Glutamatergic neuron (in vitro differentiated cells): ENCODE data around the gene COL16A1. TPM values are rescaled to one million over a fixed set of nuclear protein-coding genes. Genes with fewer than 3 reads are reported as not detected.

Source experiments
- DNase-seq: peaks from one replicate; pipeline ENCODE4 v3.0.0; 2022
- H3K27ac Mint-ChIP-seq: one replicate; pipeline ENCODE4 v1.8.0; 2020; ENCODE audit warnings: mild to moderate bottlenecking, mixed read lengths, inconsistent platforms; ENCODE audit not compliant: unreplicated experiment
- H3K27me3 Mint-ChIP-seq: one replicate; pipeline ENCODE4 v1.8.0; 2020; ENCODE audit warnings: mild to moderate bottlenecking, moderate library complexity, mixed read lengths, inconsistent platforms; ENCODE audit not compliant: unreplicated experiment
- H3K36me3 Mint-ChIP-seq: one replicate; pipeline ENCODE4 v1.8.0; 2020; ENCODE audit warnings: mild to moderate bottlenecking, mixed read lengths, inconsistent platforms; ENCODE audit not compliant: unreplicated experiment
- H3K4me1 Mint-ChIP-seq: one replicate; pipeline ENCODE4 v1.8.0; 2020; ENCODE audit warnings: mild to moderate bottlenecking, low read depth, mixed read lengths, inconsistent platforms; ENCODE audit not compliant: unreplicated experiment
- H3K4me3 Mint-ChIP-seq: one replicate; pipeline ENCODE4 v1.8.0; 2020; ENCODE audit warnings: mild to moderate bottlenecking, mixed read lengths, inconsistent platforms; ENCODE audit not compliant: unreplicated experiment
- H3K9me3 Mint-ChIP-seq: one replicate; pipeline ENCODE4 v1.8.0; 2020; ENCODE audit warnings: mild to moderate bottlenecking, moderate library complexity, mixed read lengths, inconsistent platforms; ENCODE audit not compliant: unreplicated experiment
- total RNA-seq: library from RNA; stranded (reverse); fragmentation: NEBNext Ultra II Directional; extraction: Animal tissue kit (Norgen Biotek cat#: 25700); gene quantifications from one replicate; pipeline ENCODE4 v1.2.1, GENCODE V29; 2021; ENCODE audit not compliant: unreplicated experiment
- TF ChIP-seq, protein P1 (sequence below): fragments of 200-600 bp; sonication (generic); IDR thresholded peaks from one replicate; pipeline ENCODE4 v1.5.0; 2021; ENCODE audit not compliant: partially characterized antibody, unreplicated experiment

COL16A1 gene
- total RNA-seq, 1 donor from 2014 or later: 52.2 TPM

- Mint-ChIP-seq H3K4me3 (no peak overlapping the region), H3K27ac (no peak overlapping the region), H3K36me3 (no peaks in the 10 kb centered on the region), H3K9me3 (peaks cover 10% of the 10 kb centered on the region), H3K27me3 (peaks cover 14% of the 10 kb centered on the region), H3K4me1 (peaks cover 29% of the 10 kb centered on the region)
- TF ChIP-seq, protein P1, sequence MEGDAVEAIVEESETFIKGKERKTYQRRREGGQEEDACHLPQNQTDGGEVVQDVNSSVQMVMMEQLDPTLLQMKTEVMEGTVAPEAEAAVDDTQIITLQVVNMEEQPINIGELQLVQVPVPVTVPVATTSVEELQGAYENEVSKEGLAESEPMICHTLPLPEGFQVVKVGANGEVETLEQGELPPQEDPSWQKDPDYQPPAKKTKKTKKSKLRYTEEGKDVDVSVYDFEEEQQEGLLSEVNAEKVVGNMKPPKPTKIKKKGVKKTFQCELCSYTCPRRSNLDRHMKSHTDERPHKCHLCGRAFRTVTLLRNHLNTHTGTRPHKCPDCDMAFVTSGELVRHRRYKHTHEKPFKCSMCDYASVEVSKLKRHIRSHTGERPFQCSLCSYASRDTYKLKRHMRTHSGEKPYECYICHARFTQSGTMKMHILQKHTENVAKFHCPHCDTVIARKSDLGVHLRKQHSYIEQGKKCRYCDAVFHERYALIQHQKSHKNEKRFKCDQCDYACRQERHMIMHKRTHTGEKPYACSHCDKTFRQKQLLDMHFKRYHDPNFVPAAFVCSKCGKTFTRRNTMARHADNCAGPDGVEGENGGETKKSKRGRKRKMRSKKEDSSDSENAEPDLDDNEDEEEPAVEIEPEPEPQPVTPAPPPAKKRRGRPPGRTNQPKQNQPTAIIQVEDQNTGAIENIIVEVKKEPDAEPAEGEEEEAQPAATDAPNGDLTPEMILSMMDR: no peak
- no peak for DNase-seq
Measured at GRCh38 chr1:31689854-31690253, 14.0 kb downstream of the COL16A1 start.

DNA sequence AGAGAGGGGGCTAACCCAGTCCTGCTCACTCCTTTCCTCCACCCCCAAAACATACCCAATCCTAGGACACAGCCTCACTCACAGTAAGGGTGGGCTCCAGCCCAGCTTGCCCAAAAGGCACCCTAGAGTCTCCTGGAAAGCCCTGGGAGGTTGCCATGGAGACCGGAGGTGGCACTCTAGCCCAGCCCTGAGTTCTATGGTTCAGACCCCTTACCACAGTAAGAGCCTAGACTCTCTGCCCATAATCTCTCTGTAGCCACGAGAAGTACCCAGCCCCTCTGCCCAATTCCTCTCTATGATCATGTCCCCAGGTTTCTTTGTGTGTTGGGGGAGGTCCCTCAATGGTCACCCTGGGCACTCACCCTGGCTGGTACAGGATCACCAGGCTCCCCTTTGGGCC lies 14.4 kb downstream of the COL16A1 start:
- no peak for DNase-seq
- no peak overlapping the region for H3K4me3 Mint-ChIP-seq
- peaks cover 10% of the 10 kb centered on the region for H3K9me3 Mint-ChIP-seq
- H3K27ac Mint-ChIP-seq: no peak overlapping the region
- H3K36me3 Mint-ChIP-seq: no peaks in the 10 kb centered on the region
- TF ChIP-seq, protein P1: no peak
- H3K27me3 Mint-ChIP-seq: peaks cover 14% of the 10 kb centered on the region
- peaks cover 31% of the 10 kb centered on the region for H3K4me1 Mint-ChIP-seq

GRCh38 chr1:31688233-31688918 lies 15.4 kb downstream of the COL16A1 start:
- Mint-ChIP-seq H3K9me3 (peaks cover 4% of the 10 kb centered on the region), H3K27ac (no peak overlapping the region), H3K4me3 (no peak overlapping the region), H3K4me1 (peaks cover 24% of the 10 kb centered on the region), H3K27me3 (peaks cover 11% of the 10 kb centered on the region), H3K36me3 (no peaks in the 10 kb centered on the region)
- no peak for DNase-seq
- TF ChIP-seq, protein P1: no peak

DNA sequence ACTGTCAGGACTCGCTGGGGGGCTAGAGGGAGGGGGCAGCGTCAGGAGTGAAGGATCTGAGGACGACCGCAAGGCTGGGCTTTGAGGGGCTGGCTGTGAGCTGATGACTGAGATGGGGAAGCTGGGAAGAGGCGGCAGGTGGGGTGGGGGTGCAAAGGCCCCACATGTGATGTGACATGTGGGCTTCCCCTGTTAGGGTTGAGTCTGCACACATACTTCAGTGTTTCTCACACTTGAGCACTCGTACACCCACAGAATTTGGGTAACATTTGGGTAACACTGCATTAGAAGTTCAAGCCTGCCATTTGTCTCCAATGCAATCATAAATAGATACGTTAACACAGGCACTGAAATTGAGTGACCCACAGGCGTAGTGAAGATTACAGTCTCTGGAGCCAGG lies 16.2 kb downstream of the COL16A1 start:
- Mint-ChIP-seq H3K36me3 (no peaks in the 10 kb centered on the region), H3K27me3 (peaks cover 7% of the 10 kb centered on the region), H3K9me3 (no peaks in the 10 kb centered on the region), H3K27ac (no peak overlapping the region), H3K4me3 (no peak overlapping the region), H3K4me1 (peaks cover 18% of the 10 kb centered on the region)
- TF ChIP-seq, protein P1: no peak
- DNase-seq: no peak

DNA sequence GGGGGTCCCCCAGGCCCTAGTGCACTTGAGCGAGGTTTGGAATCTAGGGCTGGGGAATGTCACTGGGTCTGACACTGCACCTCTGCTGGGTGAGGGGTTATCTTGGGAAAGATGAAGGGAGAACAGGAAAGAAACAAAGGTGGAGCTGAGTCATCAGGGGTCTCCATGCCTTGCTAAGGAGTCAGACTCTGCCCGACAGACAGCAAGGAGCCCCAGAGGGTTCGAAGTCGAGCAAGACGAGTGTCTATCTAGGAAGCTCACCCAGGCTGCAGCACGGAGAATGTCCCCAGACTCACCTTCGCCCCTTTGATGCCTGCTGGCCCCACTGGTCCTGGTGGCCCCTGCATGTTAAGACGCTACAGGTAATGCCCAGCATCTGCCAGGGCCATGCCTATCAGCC lies 18.0 kb downstream of the COL16A1 start:
- Mint-ChIP-seq H3K4me1 (peaks cover 17% of the 10 kb centered on the region), H3K27me3 (peaks cover 4% of the 10 kb centered on the region), H3K27ac (no peak overlapping the region), H3K36me3 (no peaks in the 10 kb centered on the region), H3K4me3 (no peak overlapping the region), H3K9me3 (peaks cover 3% of the 10 kb centered on the region)
- no peak for DNase-seq
- TF ChIP-seq, protein P1: no peak
